Ishikawa (cell line): Measurements from ENCODE around the gene HOXB9.

Source experiments
- CEBPB ChIP-seq: IDR thresholded peaks from 2 replicates; pipeline ENCODE4 v1.6.1; 2012
- CREB1 ChIP-seq: IDR thresholded peaks from 2 replicates; pipeline ENCODE4 v1.6.1; 2012; ENCODE audit warnings: low read depth
- EGR1 ChIP-seq: IDR thresholded peaks from 2 replicates; pipeline ENCODE4 v1.6.1; 2012
- EP300 ChIP-seq: IDR thresholded peaks from 2 replicates; pipeline ENCODE4 v1.6.1; 2012; ENCODE audit warnings: borderline replicate concordance
- MAX ChIP-seq: IDR thresholded peaks from 2 replicates; pipeline ENCODE4 v1.6.1; 2012
- NFIC ChIP-seq: IDR thresholded peaks from 2 replicates; pipeline ENCODE4 v1.6.1; 2012
- RAD21 ChIP-seq: IDR thresholded peaks from 2 replicates; pipeline ENCODE4 v1.6.1; 2012; ENCODE audit warnings: low read depth
- REST ChIP-seq: IDR thresholded peaks from 2 replicates; pipeline ENCODE4 v1.6.1; 2012; ENCODE audit warnings: low read depth, mild to moderate bottlenecking
- TAF1 ChIP-seq: IDR thresholded peaks from 2 replicates; pipeline ENCODE4 v1.6.1; 2012; ENCODE audit warnings: low read depth, mild to moderate bottlenecking
- TEAD4 ChIP-seq: IDR thresholded peaks from 2 replicates; pipeline ENCODE4 v1.6.1; 2012
- YY1 ChIP-seq: IDR thresholded peaks from 2 replicates; pipeline ENCODE4 v1.6.1; 2012; ENCODE audit warnings: low read depth
- ZBTB7A ChIP-seq: IDR thresholded peaks from 2 replicates; pipeline ENCODE4 v1.6.1; 2012; ENCODE audit warnings: low read depth

- TF ChIP-seq NFIC (no peak), EGR1 (no peak), MAX (no peak), EP300 (no peak), CEBPB (no peak), TAF1 (no peak), RAD21 (no peak), CREB1 (no peak), YY1 (no peak), TEAD4 (no peak), ZBTB7A (no peak), REST (no peak)
These were observed 4.5 kb downstream of the HOXB9 start for GRCh38 chr17:48621410-48622392.
